GM21576 (cell line): ENCODE data around the gene METTL17.
A peak's percentile ranks its signal among the peaks of the same experiment; 100 is the strongest.
"Not testable (repeated sequence)": the region's sequence is repeated elsewhere in the genome, so short reads cannot be mapped to it uniquely, and the experiment has no call there.

Experiments used
- ATAC-seq: cut with Tn5 transposase; IDR thresholded peaks from one replicate; pipeline ENCODE4 v1.9.1; 2021; ENCODE audit warnings: mild to moderate bottlenecking, moderate library complexity; ENCODE audit not compliant: unreplicated experiment

METTL17 gene

DNA sequence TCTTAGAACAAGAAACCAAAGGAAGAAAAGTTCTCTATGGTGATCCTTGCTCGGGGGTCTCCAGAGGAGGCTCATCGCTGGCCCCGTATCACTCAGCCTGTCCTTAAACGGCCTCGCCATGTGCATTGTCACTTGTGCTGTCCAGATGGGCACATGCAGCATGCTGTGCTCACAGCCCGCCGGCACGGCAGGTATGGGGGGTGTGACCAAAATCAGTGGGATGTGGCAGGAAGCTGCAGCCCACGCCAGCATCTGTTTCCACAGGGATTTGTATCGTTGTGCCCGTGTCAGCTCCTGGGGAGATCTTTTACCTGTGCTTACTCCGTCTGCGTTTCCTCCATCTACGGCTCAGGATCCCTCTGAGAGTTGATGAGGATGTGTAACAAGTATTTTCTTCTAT lies 6.7 kb downstream of the METTL17 start:
- ATAC-seq = no peak

DNA sequence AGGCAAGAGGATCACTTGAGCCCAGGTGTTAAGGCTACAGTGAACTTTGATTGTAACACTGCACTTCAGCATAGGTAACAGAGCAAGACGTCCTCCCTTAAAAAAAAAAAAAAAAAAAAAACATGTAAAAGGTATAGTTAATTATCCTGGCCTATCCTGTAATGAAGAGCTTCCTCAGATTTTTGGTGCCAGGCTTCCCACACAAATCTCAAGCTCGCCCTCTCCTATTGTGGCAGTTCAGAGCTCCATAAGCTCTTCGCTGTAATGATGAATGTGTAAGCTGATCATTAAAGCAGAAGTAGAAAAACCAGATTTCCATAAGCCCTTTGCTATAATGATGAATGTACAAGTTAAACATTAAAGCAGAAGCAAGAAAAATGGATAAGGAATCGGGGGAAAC lies 7.3 kb downstream of the METTL17 start:
- ATAC-seq = no peak

DNA sequence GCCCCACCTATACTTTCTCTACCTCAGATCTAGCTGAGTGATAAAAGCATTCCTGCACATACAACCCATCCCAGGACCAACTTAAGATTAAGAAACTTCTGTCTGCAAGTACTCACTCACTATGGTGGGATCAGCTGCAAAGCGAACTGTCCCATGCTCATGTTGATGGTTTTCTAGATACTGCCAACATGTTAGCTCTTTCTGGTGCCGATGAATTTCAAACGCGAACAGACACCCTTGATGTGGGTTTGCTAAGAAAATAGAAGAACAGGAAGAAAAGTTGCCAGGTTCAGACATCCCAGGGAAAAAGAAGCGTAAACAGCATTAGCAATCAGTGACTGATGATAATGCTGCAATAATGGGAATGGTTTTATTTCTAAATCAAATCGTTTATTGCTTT lies 7.8 kb downstream of the METTL17 start:
- ATAC-seq = no peak

DNA sequence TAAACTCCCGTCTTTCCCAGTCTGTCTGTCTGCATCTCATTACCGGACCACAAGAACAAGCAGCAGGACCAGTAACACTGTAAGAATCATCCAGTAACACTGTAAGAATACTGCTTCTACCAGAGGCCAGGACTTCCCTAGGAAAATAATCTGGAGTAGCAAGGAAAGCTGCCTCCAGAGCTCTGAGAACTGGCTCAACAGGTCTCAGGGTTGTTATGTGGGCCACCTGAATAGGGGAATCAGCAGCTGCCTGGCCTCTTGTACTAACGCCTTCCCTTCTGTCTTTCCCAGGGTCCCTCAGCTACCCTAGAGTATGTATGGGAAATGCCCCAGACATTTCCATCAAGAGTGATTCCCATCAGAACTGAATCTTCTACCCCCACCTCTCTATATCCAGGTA lies 8.4 kb downstream of the METTL17 start:
- no peak for ATAC-seq

DNA sequence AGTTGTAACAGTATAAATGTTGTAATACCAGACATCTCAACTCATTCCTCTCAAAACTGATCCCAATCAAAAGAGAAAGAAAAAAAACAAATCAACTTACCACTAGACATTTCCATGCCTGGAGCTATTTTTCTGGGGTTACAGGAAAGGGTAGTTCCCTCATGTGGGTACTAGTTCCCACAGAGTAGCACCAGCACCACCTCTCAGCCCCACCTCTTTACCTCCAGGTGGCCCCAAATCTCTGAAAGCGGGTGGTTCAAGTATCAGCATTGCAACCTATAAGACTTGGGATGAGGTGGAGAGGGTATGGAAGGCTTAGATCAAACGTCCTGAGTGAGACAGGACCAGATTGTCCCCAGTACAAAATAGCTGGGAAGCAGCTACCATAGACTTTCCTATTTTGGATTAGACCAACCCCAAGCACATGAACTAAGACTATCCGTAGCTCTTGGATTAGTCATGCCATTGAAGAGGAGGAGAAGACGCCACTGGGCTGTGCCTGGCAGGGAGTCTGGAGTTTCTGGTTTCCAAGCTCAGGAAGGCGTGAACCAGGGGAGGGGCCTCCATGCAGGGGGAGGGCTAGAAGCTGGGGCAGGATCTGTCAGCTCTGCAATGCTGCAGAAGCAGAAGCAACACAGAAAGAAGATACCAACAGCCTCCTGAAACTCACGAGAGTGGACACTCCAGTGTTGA lies 9.0 kb downstream of the METTL17 start, which contains the start of gene SLC39A2:
Gene SLC39A2, plus strand, starts transcription at position 620 of the 693 bp plus-strand sequence. CDS start 154 bp downstream, outside the sequence.
- ATAC-seq = no peak

DNA sequence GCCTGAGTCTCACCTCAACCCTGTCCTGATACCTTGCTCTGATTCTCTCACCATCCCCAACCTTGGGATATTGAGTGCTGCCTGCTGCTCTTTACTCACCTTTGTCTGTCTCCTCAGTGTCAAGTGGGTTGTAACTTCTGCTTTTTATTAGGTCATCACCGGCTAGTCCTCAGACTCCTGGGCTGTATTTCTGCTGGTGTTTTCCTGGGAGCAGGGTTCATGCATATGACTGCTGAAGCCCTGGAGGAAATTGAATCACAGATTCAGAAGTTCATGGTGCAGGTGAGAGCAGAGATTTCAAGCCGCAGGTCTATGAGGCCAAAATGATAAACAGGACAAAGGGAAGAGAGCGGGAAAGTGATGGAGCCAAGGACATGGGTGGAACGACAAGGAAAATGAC lies 9.8 kb downstream of the METTL17 start:
- ATAC-seq = no peak

DNA sequence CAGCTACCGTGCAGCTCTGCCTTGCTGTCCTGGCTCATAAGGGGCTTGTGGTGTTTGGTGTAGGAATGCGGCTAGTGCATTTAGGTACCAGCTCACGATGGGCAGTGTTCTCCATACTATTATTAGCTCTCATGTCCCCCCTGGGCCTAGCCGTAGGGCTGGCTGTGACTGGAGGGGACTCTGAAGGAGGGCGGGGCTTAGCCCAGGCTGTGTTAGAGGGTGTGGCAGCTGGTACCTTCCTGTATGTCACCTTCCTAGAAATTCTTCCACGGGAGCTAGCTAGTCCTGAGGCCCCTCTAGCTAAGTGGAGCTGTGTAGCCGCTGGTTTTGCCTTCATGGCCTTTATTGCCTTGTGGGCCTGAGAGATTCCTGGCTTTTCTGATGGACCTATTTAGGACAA lies 11.4 kb downstream of the METTL17 start:
- no peak for ATAC-seq

DNA sequence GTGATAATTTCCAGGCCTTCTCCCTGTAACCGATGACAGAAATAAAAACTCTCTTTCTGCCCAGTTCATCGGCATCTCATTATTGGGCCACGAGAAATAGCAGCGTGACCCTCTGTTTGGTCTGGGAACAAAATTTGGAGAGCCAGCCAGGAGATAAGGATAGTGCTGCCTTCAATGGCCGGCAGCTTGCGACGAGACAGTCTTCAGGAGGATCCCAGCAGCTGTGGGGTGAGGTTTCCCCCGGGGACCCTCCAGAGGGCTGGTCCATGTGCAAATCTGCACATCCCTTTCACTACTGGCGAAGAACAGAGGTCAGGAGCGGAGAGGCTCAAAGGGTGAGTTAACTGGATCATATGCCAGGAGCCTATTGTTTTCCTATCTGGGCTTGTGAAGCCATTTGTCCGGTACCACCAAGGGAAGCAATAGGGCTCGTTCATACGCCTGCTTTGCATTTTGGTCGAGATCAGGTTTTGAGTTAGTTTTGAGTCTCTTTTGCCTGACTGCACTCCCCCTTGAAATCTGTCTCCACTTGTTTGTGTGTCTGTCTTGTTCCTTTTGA lies 14.1 kb downstream of the METTL17 start:
- no peak for ATAC-seq

DNA sequence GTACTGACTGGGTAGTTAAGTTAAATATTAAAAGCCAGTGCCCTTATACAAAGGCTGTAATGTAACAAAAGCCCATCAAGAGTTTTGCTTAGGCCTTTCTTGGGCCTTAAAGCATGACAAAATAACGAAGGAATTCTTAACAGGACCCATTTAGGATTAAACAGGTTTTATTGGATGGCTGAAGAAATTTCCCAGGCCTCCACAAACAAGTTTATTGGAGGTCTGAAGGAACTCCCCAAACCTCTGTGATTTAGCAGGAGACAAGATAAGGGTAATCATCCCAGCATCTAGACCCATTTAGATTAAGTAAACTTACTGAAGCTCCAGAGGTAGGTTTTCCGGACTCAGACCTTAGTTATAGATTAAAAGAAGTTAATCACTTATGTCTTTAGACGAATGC lies 19.9 kb downstream of the METTL17 start:
- not testable (repeated sequence) for ATAC-seq

DNA sequence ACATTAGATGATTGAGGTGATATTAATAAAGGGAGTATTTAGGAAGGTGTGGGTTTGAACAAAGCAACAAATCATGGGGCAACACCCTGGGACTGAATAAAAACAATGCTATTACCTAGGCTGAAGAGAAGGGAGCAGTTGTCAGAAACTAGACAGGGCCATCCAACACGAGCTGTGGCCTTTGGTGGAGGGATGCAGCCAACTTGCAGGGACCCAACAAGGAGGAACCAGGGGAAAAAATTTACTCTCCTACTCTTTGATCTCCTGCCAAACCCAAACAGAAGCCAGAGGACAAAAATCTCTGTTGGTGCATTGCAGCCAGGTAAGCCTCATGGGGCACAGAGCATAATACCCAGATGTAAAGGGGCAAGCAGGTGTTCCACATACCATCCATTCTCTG lies 21.4 kb downstream of the METTL17 start:
- ATAC-seq = no peak

DNA sequence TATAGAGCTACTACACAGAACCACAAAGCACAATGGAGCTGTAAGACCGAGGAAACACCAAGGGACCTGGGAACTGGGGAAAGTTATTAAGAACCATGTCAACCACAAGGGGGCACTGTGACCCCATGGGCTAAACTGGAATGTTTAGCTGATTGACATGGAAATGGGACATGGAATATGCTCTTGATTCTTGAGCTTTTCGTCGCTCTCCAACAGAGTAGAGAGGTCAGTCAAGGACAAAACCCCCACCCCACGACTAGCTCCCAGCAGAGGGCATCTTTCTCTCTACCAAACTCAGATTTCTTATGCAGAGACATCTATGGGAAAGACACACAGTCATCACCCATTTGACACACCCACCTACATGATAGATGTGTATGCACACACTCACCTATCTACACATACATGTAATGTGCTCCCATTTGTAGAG lies 25.0 kb downstream of the METTL17 start:
- ATAC-seq = peak; percentile 46

DNA sequence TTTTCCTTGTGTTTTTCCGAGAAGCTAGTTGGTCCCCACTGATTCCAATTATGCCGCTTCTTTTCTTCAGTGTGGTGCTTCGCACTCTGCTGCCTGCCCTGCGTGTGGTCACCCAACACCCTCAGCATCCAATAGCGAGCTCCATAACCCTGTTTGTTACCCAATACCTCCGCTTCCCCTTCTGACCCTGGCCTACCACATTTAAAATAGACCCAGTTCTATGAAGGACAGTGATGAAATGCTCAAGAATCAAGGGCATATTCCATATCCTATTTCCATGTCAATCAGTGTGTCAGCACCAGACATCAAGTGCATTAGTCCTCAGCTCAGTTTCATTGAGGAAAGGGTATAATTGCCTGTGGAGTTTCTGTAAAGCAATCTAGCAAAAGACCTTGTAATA lies 25.5 kb downstream of the METTL17 start:
- ATAC-seq = no peak

DNA sequence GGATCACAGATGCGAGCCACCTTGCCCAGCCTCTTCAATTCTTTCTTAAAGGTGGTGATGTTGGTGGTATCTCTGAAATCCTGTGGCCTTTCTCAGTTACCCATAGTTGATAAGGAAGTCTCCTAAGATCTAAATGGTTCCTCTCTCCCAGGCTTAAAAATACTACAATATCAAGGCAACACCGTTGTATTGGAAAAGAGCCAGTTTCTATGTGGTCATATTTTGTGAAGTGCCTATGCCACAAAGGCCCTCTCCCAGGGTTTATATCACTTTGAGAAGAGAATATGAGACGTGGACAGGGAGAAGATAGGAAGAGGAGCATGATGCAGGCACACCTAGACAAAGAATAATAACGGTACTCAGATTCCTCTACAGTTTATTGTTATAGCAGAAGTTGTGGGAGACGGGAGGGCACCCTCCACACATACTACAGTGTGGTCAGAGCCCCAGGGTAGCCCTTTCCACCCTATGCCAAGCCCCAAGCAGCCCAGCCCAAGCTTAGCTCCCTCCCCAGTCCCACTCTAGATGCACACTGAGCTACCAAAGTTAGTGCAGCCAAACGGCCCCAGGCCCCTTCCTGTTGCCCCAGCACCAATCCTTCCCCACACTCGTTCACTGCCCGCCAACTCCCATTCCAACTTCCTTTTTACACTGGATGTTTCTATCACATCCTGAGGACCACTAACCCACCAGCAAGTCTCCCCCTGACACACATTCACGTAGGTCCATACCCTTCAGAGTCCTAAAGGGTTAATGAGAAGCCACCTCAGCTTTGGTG lies 26.8 kb downstream of the METTL17 start:
- ATAC-seq = no peak

DNA sequence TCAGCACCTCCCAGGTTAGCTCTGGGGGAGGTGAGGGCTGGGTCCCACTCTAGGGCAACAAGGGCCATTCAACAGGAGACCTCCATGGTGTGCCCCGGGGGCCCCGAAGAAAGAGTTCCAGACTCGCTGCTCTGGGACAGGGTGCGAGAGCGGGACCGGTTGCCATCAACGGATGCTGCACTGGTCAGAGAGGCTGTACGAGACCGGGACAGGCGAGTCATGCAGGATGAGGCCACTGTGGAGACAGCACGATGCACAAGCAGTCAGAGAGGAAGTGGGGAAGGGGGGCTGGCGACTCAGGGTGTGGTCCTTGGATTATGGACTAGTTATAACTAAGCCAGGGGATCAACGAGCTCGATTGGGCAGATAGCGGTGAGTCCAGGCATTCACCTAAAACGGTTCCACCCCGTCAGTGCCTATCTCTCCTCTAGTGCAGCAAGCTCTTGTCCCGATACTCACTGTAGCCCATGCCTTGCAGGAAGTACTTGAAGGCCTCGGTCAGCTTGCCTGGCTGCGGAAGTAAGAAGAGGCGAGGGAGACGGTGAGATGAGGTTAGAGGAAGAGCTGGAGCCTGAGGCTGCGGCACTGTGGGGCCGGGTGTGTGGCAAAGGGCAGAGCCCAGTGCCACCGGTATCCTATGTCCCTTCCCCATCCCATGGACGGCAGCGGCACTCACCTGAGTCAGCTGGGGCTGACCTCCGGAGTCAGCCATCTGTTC lies 27.9 kb downstream of the METTL17 start:
- ATAC-seq = no peak

DNA sequence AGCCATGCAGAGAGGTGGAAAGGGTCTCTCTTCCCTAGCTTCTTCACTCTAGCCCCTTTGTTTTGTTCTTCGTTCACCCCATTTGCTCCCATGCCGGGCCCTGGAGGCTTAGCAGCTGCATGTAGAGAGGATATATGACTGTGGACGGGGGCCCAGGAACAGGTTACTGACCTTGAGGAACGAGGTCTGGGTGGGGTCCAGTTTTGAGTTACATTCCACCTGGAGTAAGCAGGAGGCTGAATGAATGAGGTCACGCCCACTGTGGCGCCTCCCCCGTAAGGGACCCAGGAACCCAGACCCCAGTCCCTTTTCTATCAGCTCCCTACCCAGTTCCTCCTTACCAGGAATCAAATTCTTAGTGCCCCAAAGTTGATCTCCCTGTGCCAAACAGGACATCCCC lies 28.5 kb downstream of the METTL17 start:
- no peak for ATAC-seq

DNA sequence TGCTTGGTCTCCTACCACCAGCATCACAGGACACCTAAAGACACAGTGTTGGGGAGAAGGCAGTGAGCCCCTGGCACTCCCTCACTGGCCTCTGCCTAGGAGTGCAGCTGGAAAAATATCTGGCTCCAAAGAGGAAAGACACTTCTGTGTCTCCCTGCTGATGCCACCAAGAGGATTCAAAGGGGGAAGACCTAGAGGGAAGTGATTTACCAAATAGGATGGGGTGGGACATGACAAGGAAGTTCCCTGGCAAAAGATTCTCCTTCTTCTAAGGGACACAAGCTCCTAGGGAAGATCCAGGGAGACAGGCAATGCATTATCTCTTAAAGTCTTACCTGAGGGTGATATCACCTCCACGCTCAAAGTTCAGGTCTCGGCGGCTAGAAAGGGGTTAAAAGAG lies 29.0 kb downstream of the METTL17 start:
- no peak for ATAC-seq

DNA sequence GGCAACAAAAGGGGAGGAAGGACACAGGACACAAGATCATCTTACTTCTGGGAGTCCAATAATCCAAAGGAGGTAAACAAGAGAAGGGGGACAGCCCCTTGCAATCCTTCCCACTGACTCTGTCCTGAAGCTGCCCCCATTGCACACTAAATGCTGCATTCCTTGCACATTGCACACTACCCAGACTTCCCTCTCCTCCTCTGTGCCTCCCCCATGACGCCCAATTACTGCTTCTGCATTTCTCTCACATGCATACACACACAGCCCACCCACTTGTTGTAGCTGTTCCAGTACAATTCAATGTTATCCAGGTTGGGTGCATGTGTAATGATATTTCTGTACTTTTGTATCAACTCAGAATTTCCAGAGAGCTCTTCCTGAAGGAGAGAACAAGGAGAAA lies 29.6 kb downstream of the METTL17 start:
- no peak for ATAC-seq

DNA sequence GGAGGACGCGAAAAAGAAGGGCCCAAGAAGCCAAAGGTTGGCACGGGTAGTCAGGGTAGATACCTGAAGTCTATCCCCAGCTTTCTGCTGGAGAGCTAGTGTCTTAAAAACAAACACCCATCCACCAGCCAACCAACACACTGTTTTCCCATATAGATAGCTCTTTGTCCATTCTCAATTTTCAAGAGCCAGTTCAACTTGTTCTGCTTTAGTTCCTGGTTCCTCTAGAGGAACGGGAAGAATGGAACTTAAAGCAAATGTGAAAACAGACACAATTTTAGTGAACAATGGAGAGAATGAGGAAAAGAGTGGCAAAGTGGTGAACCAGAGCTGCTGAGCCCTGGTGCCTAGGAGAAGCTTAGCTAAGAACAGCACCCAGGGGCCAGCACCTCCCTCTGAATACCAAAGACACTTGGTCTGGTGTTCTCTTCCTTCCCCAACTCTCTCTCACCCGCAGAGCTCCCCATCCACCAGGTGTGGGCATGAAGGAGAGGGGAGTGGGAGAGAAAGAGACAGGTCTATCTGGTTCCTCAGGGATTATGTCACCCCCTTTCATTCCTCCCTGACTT lies 31.3 kb downstream of the METTL17 start:
- no peak for ATAC-seq

DNA sequence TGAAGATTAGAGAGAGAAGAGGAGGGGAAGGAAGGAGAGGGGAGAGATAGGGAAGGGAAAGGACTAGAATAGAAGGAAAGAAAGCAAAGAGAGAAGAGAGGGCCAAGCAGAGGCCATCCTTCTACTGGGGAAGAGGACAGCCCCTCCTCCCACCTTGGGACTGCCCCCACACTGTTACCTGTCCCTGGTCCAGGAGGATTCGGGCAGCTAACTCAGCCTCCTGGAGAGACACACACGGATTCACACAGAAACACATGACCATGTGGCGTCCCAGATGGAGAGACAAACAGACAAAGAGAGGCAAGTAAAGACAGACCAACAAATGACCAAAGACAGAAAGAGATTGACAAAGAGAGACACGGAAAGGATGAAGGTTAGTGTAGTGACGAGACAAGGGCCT lies 32.9 kb downstream of the METTL17 start:
- ATAC-seq = no peak

DNA sequence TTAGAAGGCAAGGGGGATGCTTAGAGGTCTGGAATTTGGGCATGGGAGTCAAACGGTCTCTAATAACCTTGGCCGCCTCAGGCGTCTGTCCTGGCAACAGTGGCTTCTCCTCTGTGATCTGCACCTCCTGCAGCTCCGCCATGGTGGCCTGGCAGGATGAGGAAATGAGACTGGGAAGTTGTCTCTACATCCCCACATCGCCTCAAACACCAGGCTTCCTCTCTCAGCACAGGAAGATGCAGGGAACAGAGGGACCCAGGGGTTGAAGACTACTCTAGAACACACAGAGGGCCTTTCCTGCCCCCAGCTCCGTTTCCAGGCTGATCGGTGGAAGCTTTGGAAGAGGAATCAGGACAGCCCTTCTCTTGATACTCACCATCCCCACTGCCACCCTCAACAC lies 33.4 kb downstream of the METTL17 start:
- ATAC-seq = no peak
